ENCODE results near the gene LTC4S. TPM values are rescaled to one million over a fixed set of nuclear protein-coding genes. Genes with fewer than 3 reads are reported as not detected.

Gene LTC4S
- total and polyA plus RNA-seq, 9 of the 15 experiments (the other 6 are each of a cell fraction or from before 2014, with no cell fraction given), result 0.17 to 0.77 (median 0.75) TPM; not detected in 6

- TF ChIP-seq RERE (CRISPR knock-in tag; IDR thresholded peaks at IDR 0.05; ENCODE audit: borderline replicate concordance), result no peak
- TF ChIP-seq SMARCA4 (IDR thresholded peaks at IDR 0.05), result no peak
- no peak for TF ChIP-seq TAF1 (IDR thresholded peaks at IDR 0.05; ENCODE audit: control insufficient read depth, extremely low read depth, insufficient read depth, low read length, severe bottlenecking)
- TF ChIP-seq SMAD4 (CRISPR knock-in tag; conservative IDR thresholded peaks at IDR 0.05), result 0 out of 2 replicates have a peak, but pooled peaks have one; percentile 18
- TF ChIP-seq ZNF592 (IDR thresholded peaks at IDR 0.05), result peak; percentile 12
- TF ChIP-seq HLTF (IDR thresholded peaks at IDR 0.05), result no peak
Measured at GRCh38 chr5:179765400-179765799, 28.4 kb upstream of the LTC4S start (continued).

Data from K562 (cell line).